IMR-90 (cell line): Measurements from ENCODE around the gene CEACAM16. TPM values are rescaled to one million over a fixed set of nuclear protein-coding genes. Genes with fewer than 3 reads are reported as not detected.

Experiments used
- ATAC-seq: fragments of 200-7000 bp; cut with Tn5 transposase; 2 replicates; pipeline ENCODE4 v1.9.1; 2020; ENCODE audit warnings: low read depth, mild to moderate bottlenecking, moderate library complexity
- BruUV-seq: library from RNA; stranded (reverse); fragments of 400-500 nt; replicated peaks from 2 replicates; lab custom pipeline; 2021; lab: Mats Ljungman, UMichigan
- CTCF ChIA-PET: fragments of 300-600 bp; formaldehyde crosslinking; extraction: SDS; loops from one replicate; lab custom pipeline; 2021; ENCODE audit warnings: antibody characterized with exemption; lab: Yijun Ruan, JAX
- POLR2A ChIA-PET: fragments of 300-600 bp; sonication (Branson Sonifier 250); formaldehyde crosslinking; loops from one replicate; lab custom pipeline; 2022; ENCODE audit warnings: antibody characterized with exemption; ENCODE audit not compliant: unreplicated experiment; lab: Charles Lee
- DNase-seq: peaks from one replicate; pipeline ENCODE4 v3.0.0; 2013
- H2AFZ ChIP-seq: replicated peaks from 2 replicates; pipeline ENCODE3; 2013; ENCODE audit warnings: low read length, mild to moderate bottlenecking; ENCODE audit not compliant: poor library complexity
- H2AK5ac ChIP-seq: 2 replicates; pipeline ENCODE4 v1.6.1; 2013; ENCODE audit warnings: low read depth, low read length, inconsistent platforms
- H2AK9ac ChIP-seq: replicated peaks from 2 replicates; pipeline ENCODE3; 2013; ENCODE audit warnings: mild to moderate bottlenecking, low read depth, low read length, moderate library complexity; ENCODE audit not compliant: poor library complexity
- H2BK120ac ChIP-seq: 2 replicates; pipeline ENCODE4 v1.6.1; 2013; ENCODE audit warnings: low read depth, low read length, inconsistent platforms
- H2BK15ac ChIP-seq: 3 replicates; pipeline ENCODE4 v1.6.1; 2013; ENCODE audit warnings: low read depth, low read length, inconsistent platforms
- H2BK20ac ChIP-seq: 2 replicates; pipeline ENCODE4 v1.6.1; 2013; ENCODE audit warnings: low read depth, mild to moderate bottlenecking, inconsistent platforms, low read length, moderate library complexity
- H2BK5ac ChIP-seq: 2 replicates; pipeline ENCODE4 v1.6.1; 2013; ENCODE audit warnings: mild to moderate bottlenecking, low read depth, low read length, inconsistent platforms; ENCODE audit not compliant: poor library complexity, severe bottlenecking
- H3K14ac ChIP-seq: replicated peaks from 2 replicates; pipeline ENCODE4 v1.6.1; 2013; ENCODE audit warnings: low read depth, low read length, inconsistent platforms
- H3K18ac ChIP-seq: 2 replicates; pipeline ENCODE4 v1.6.1; 2013; ENCODE audit warnings: low read depth, low read length, control low read depth
- H3K23ac ChIP-seq: 2 replicates; pipeline ENCODE4 v1.6.1; 2013; ENCODE audit warnings: low read depth, low read length, inconsistent platforms
- H3K27ac ChIP-seq: 2 replicates; pipeline ENCODE4 v1.5.1; 2013; ENCODE audit warnings: mild to moderate bottlenecking, control low read depth, low read length; ENCODE audit not compliant: insufficient read depth
- H3K27me3 ChIP-seq: 2 replicates; pipeline ENCODE4 v1.6.1; 2013; ENCODE audit warnings: low read length; ENCODE audit not compliant: control insufficient read depth, insufficient read depth
- H3K36me3 ChIP-seq: 2 replicates; pipeline ENCODE4 v1.6.1; 2013; ENCODE audit warnings: low read length, mixed read lengths; ENCODE audit not compliant: control insufficient read depth, insufficient read depth
- H3K4ac ChIP-seq: 2 replicates; pipeline ENCODE4 v1.6.1; 2013; ENCODE audit warnings: low read depth, low read length, inconsistent platforms
- H3K4me1 ChIP-seq: 2 replicates; pipeline ENCODE4 v1.6.1; 2013; ENCODE audit warnings: low read length, mixed read lengths; ENCODE audit not compliant: control insufficient read depth, insufficient read depth
- H3K4me2 ChIP-seq: 2 replicates; pipeline ENCODE4 v1.6.1; 2013; ENCODE audit warnings: low read depth, mild to moderate bottlenecking, control low read depth, low read length, moderate library complexity
- H3K4me3 ChIP-seq: 2 replicates; pipeline ENCODE4 v1.5.1; 2013; ENCODE audit warnings: low read depth, mild to moderate bottlenecking, control low read depth, low read length, moderate library complexity; ENCODE audit not compliant: insufficient read depth
- H3K56ac ChIP-seq: 2 replicates; pipeline ENCODE4 v1.6.1; 2013; ENCODE audit warnings: low read length, inconsistent platforms; ENCODE audit not compliant: insufficient read depth; ENCODE audit errors: extremely low read depth
- H3K79me1 ChIP-seq, 2 experiments: 2 replicates each; pipeline ENCODE4 v1.6.1; 2013; ENCODE audit warnings: low read length in 2 of 2, inconsistent platforms in 1 of 2, low read depth in 1 of 2
- H3K9ac ChIP-seq: 2 replicates; pipeline ENCODE4 v1.6.1; 2013; ENCODE audit warnings: low read depth, low read length, control low read depth
- H3K9me1 ChIP-seq: 2 replicates; pipeline ENCODE4 v1.6.1; 2013; ENCODE audit warnings: low read length, inconsistent platforms; ENCODE audit not compliant: insufficient read depth
- H3K9me3 ChIP-seq: 2 replicates; pipeline ENCODE4 v1.6.1; 2013; ENCODE audit warnings: low read length; ENCODE audit not compliant: control insufficient read depth, insufficient read depth
- H4K20me1 ChIP-seq: 2 replicates; pipeline ENCODE4 v1.6.1; 2013; ENCODE audit warnings: low read length, inconsistent platforms; ENCODE audit not compliant: insufficient read depth
- H4K5ac ChIP-seq: 2 replicates; pipeline ENCODE4 v1.6.1; 2013; ENCODE audit warnings: mild to moderate bottlenecking, low read depth, low read length, control low read depth
- H4K8ac ChIP-seq, 2 experiments: 2 replicates each; pipeline ENCODE4 v1.6.1; 2013; ENCODE audit warnings: low read depth in 2 of 2, low read length in 2 of 2, control low read depth in 1 of 2, inconsistent platforms in 1 of 2
- H4K91ac ChIP-seq: 2 replicates; pipeline ENCODE4 v1.6.1; 2013; ENCODE audit warnings: low read depth, low read length, inconsistent platforms; ENCODE audit not compliant: insufficient read depth
- BHLHE40 ChIP-seq: fragments of 150-350 bp; IDR thresholded peaks from 2 replicates; pipeline ENCODE4 v1.6.1; 2016; ENCODE audit warnings: mild to moderate bottlenecking, low read depth, low read length
- CEBPB ChIP-seq: IDR thresholded peaks from 2 replicates; pipeline ENCODE4 v1.6.1; 2012; ENCODE audit warnings: low read depth, low read length, improper control_type of control experiment
- CHD1 ChIP-seq: IDR thresholded peaks from 2 replicates; pipeline ENCODE4 v1.6.1; 2012; ENCODE audit warnings: low read depth, low read length, improper control_type of control experiment
- FOS ChIP-seq: fragments of 150-350 bp; IDR thresholded peaks from 2 replicates; pipeline ENCODE4 v1.6.1; 2016; ENCODE audit warnings: low read depth, low read length
- MAFK ChIP-seq: IDR thresholded peaks from 2 replicates; pipeline ENCODE4 v1.6.1; 2012; ENCODE audit warnings: low read depth, low read length, improper control_type of control experiment
- MAZ ChIP-seq: IDR thresholded peaks from 2 replicates; pipeline ENCODE4 v1.6.1; 2012; ENCODE audit warnings: low read depth, mild to moderate bottlenecking, low read length, improper control_type of control experiment, moderate library complexity, borderline replicate concordance
- MXI1 ChIP-seq: IDR thresholded peaks from 2 replicates; pipeline ENCODE4 v1.6.1; 2012; ENCODE audit warnings: low read depth, mild to moderate bottlenecking, low read length, moderate library complexity, borderline replicate concordance
- NFE2L2 ChIP-seq: fragments of 150-350 bp; IDR thresholded peaks from 2 replicates; pipeline ENCODE4 v1.6.1; 2016; ENCODE audit warnings: low read depth, mild to moderate bottlenecking, low read length
- POLR2A ChIP-seq: IDR thresholded peaks from 2 replicates; pipeline ENCODE4 v1.6.1; 2012; ENCODE audit warnings: mild to moderate bottlenecking, low read depth, low read length
- RAD21 ChIP-seq: IDR thresholded peaks from 2 replicates; pipeline ENCODE4 v1.6.1; 2012; ENCODE audit warnings: low read length, improper control_type of control experiment
- RFX5 ChIP-seq: IDR thresholded peaks from 2 replicates; pipeline ENCODE4 v1.8.0; 2012; ENCODE audit warnings: low read depth, mild to moderate bottlenecking, low read length, moderate library complexity
- SMC3 ChIP-seq: fragments of 150-350 bp; IDR thresholded peaks from 2 replicates; pipeline ENCODE4 v1.6.1; 2016; ENCODE audit warnings: low read depth, mild to moderate bottlenecking, antibody characterized with exemption, low read length, moderate library complexity
- WGBS, 2 experiments: methylation state at CpG; one replicate each; pipeline versions ENCODE4 v1.1.5 to v1.1.7; 2013; ENCODE audit warnings: missing lambda C conversion rate in 2 of 2; ENCODE audit not compliant: insufficient read length in 1 of 2; ENCODE audit errors: extremely low coverage in 2 of 2; 5-methylcytosine and 5-hydroxymethylcytosine counted together
- dilution Hi-C: fragments of 300-500 bp; cut with HindIII; formaldehyde crosslinking; loops from one replicate; pipeline ENCODE4 v1.14.3; 2018; ENCODE audit warnings: low sequenced_read_pairs; ENCODE audit not compliant: unreplicated experiment
- in situ Hi-C: fragments of 300-500 bp; cut with MboI; formaldehyde crosslinking; loops from 3 replicates; pipeline ENCODE4 v1.14.3; 2019; ENCODE audit warnings: low sequenced_read_pairs, inconsistent platforms, mixed read lengths
- intact Hi-C: fragments of 100-400 bp; cut with micrococcal nuclease; formaldehyde crosslinking; loops from 2 replicates; pipeline ENCODE4 v1.10.0; 2022
- polyA plus RNA-seq, 3 experiments: library from polyadenylated mRNA; depleted of rRNA; stranded (reverse); fragments of >200 nt; gene quantifications; 2 replicates each; pipeline ENCODE4 v1.2.3, GENCODE V29; 2012; ENCODE audit warnings: low replicate concordance in 1 of 3
- total RNA-seq: library from RNA; depleted of rRNA; stranded (reverse); fragments of >200 nt; gene quantifications from 2 replicates; pipeline ENCODE4 v1.2.3, GENCODE V29; 2012
- TF ChIP-seq, protein P1 (sequence below): conservative IDR thresholded peaks from 2 replicates; pipeline ENCODE4 v1.5.1; 2012; ENCODE audit warnings: mild to moderate bottlenecking, low read depth, low read length, improper control_type of control experiment
- TF ChIP-seq, protein P2 (sequence below): fragments of 150-350 bp; IDR thresholded peaks from 2 replicates; pipeline ENCODE4 v1.6.1; 2016; ENCODE audit warnings: low read depth, mild to moderate bottlenecking, low read length, moderate library complexity, borderline replicate concordance
- TF ChIP-seq, protein P3 (sequence below): fragments of 150-350 bp; IDR thresholded peaks from 2 replicates; pipeline ENCODE4 v1.6.1; 2017; ENCODE audit warnings: mild to moderate bottlenecking, antibody characterized with exemption, low read length, low read depth

Gene CEACAM16
- total and polyA plus RNA-seq, 2 of the 4 experiments (the other 2 are of a cell fraction), result not detected

DNA sequence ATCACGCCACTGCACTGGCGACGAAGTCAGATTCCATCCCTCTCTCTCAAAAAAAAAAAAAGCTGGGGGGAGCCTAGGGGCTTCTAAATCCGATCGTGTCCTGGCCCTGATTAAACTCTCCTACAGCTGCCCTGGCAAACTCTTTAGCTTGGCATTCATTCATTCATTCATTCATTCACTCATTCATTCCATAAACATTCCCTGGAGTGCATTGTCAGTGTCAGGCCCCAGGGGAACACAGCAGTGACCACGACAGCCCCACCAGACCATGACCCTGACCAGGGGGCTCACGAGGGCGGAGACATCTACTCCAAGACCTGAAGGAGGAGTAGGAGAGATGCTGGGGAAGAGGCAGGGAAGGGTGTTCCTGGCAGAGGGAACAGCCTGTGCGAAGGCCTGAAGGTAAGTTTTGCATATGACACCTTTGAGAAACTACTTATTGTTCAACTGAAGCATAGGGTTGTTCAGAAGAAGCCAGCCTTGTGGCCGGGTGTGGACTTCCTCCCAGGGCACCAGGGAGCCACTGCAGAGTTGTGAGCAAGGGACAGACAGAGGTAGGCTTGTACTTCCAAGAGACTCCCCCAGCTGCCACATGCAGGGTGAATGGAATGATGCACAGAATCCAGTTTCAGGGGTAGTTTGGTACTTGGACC is 24.5 kb downstream of the CEACAM16 start:
- Histone ChIP-seq H3K4me3 (no peak overlapping the region), H4K5ac (no peak overlapping the region), H3K27me3 (no peaks in the 10 kb centered on the region), H4K91ac (peak overlapping the region; percentile 60; the same call in 1 of the 2 replicates), H2BK20ac (peak overlapping the region; percentile 89), H3K4me2 (no peak overlapping the region), H2BK5ac (no peak overlapping the region), H2BK120ac (peak overlapping the region; percentile 88), H3K56ac (no peak overlapping the region), H3K79me1 (no peaks in the 10 kb centered on the region), H3K9ac (no peak overlapping the region), H3K14ac (no peak overlapping the region), H2AK5ac (peak overlapping the region; percentile 84), H4K20me1 (no peaks in the 10 kb centered on the region), H2BK15ac (peak overlapping the region; percentile 84; the same call in 2 of the 3 replicates), H4K8ac (peak overlapping the region in 1 of 2 experiments; percentile 74; a peak in 1 of 4 replicates), H2AK9ac (peak overlapping the region; percentile 73), H3K18ac (no peak overlapping the region), H3K9me3 (no peaks in the 10 kb centered on the region), H3K4ac (peak overlapping the region; percentile 64), H3K9me1 (peaks cover 10% of the 10 kb centered on the region), H3K36me3 (no peaks in the 10 kb centered on the region), H3K27ac (no peak overlapping the region), H3K23ac (no peak overlapping the region), H2AFZ (peak overlapping the region; percentile 77), H3K4me1 (peaks cover 19% of the 10 kb centered on the region)
- in situ Hi-C loops (loop anchor here (5.0 kb wide), 2 partner anchors 49 to 119 kb away; no protein-coding TSS in a partner anchor), intact Hi-C loops (loop anchor here (5.0 kb wide), 1 partner anchor 34 kb away; no protein-coding TSS in a partner anchor), dilution Hi-C loops (no loop called here)
- WGBS, 2 experiments, result 96% methylated on average over 5 of the region's 10 CpGs; no CpG with 5 or more reads in 1 of the 2 experiments
- DNase-seq (no peak), ATAC-seq (no peak; the same call in 1 of the 2 replicates)
- CTCF ChIA-PET, result interaction anchor here (0.6 to 3.8 kb wide), 20 partner anchors 12 to 152 kb away, joined by 3 to 71 read pairs (median 4); partner anchors contain the start of gene NECTIN2
- no TSS peak for BruUV-seq
- POLR2A ChIA-PET, result interaction anchor here (1.4 kb wide), 1 partner anchor 31 kb away, joined by 3 read pairs; no protein-coding TSS in a partner anchor
- TF ChIP-seq RFX5 (no peak), NFE2L2 (no peak), MAZ (no peak), SMC3 (no peak), RAD21 (no peak), CEBPB (no peak), MAFK (no peak), FOS (no peak), POLR2A (no peak), BHLHE40 (no peak), CHD1 (no peak), MXI1 (no peak)
- TF ChIP-seq, protein P1, sequence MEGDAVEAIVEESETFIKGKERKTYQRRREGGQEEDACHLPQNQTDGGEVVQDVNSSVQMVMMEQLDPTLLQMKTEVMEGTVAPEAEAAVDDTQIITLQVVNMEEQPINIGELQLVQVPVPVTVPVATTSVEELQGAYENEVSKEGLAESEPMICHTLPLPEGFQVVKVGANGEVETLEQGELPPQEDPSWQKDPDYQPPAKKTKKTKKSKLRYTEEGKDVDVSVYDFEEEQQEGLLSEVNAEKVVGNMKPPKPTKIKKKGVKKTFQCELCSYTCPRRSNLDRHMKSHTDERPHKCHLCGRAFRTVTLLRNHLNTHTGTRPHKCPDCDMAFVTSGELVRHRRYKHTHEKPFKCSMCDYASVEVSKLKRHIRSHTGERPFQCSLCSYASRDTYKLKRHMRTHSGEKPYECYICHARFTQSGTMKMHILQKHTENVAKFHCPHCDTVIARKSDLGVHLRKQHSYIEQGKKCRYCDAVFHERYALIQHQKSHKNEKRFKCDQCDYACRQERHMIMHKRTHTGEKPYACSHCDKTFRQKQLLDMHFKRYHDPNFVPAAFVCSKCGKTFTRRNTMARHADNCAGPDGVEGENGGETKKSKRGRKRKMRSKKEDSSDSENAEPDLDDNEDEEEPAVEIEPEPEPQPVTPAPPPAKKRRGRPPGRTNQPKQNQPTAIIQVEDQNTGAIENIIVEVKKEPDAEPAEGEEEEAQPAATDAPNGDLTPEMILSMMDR, result no peak
- TF ChIP-seq, protein P2, sequence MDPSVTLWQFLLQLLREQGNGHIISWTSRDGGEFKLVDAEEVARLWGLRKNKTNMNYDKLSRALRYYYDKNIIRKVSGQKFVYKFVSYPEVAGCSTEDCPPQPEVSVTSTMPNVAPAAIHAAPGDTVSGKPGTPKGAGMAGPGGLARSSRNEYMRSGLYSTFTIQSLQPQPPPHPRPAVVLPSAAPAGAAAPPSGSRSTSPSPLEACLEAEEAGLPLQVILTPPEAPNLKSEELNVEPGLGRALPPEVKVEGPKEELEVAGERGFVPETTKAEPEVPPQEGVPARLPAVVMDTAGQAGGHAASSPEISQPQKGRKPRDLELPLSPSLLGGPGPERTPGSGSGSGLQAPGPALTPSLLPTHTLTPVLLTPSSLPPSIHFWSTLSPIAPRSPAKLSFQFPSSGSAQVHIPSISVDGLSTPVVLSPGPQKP, result no peak
- TF ChIP-seq, protein P3, sequence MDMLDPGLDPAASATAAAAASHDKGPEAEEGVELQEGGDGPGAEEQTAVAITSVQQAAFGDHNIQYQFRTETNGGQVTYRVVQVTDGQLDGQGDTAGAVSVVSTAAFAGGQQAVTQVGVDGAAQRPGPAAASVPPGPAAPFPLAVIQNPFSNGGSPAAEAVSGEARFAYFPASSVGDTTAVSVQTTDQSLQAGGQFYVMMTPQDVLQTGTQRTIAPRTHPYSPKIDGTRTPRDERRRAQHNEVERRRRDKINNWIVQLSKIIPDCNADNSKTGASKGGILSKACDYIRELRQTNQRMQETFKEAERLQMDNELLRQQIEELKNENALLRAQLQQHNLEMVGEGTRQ, result no peak
